Body of pancreas (tissue), 4 donors: ENCODE measurements around the gene PSKH1. TPM values are rescaled to one million over a fixed set of nuclear protein-coding genes. Genes with fewer than 3 reads are reported as not detected.

Experiments
- ATAC-seq: fragments of 150-250 bp; one replicate; pipeline ENCODE4 v1.9.1; 2016
- DNase-seq, 4 donors: peaks; one replicate each; pipeline ENCODE4 v3.0.0-alpha.2; 2019
- H3K27ac ChIP-seq, 4 donors: fragments of 200-600 bp; sonication (generic); 1 replicate in 3 of 4; 2 replicates in 1 of 4; pipeline versions ENCODE4 v1.5.1 to v1.6.1; 2016 to 2019; ENCODE audit warnings: mild to moderate bottlenecking in 1 of 4, mixed read lengths in 1 of 4, moderate library complexity in 1 of 4
- H3K27me3 ChIP-seq, 2 donors: fragments of 200-600 bp; sonication (generic); one replicate each; pipeline ENCODE4 v1.6.0; 2016; ENCODE audit warnings: mild to moderate bottlenecking in 1 of 2
- H3K36me3 ChIP-seq, 2 donors: fragments of 200-600 bp; sonication (generic); replicated peaks in 1 of 2; 2 replicates each; pipeline ENCODE4 v1.5.1; 2016; ENCODE audit warnings: low read depth in 2 of 2; ENCODE audit not compliant: insufficient read depth in 1 of 2
- H3K4me1 ChIP-seq: fragments of 200-600 bp; sonication (generic); one replicate; pipeline ENCODE4 v1.6.0; 2016
- H3K4me3 ChIP-seq, 2 donors: fragments of 200-600 bp; sonication (generic); 1 replicate in 1 of 2; 2 replicates in 1 of 2; pipeline ENCODE4 v1.5.1; 2016 to 2019
- H3K9me3 ChIP-seq, 3 donors: fragments of 200-600 bp; sonication (generic); 1 replicate in 2 of 3; 2 replicates in 1 of 3; pipeline ENCODE4 v1.5.1; 2016
- POLR2A ChIP-seq, 3 donors: fragments of 450-650 bp; IDR thresholded peaks; one replicate each; pipeline ENCODE4 v1.6.1; 2016; ENCODE audit warnings: antibody characterized with exemption in 3 of 3, mild to moderate bottlenecking in 2 of 3
- WGBS, 2 donors: methylation state at CpG; one replicate each; pipeline ENCODE4 v1.1.5; 2017; 5-methylcytosine and 5-hydroxymethylcytosine counted together
- intact Hi-C: fragments of 100-400 bp; cut with DNase I; formaldehyde crosslinking; loops from one replicate; pipeline ENCODE4 v1.15.1; 2023
- total RNA-seq, 2 donors: library from RNA; depleted of rRNA; stranded (reverse); fragments of >200 nt; gene quantifications; one replicate each; pipeline ENCODE4 v1.1.0, GENCODE V29; 2016
- TF ChIP-seq, protein P1 (sequence below), 7 experiments: fragments of 450-650 bp in 4 of 7; fragments of 200-600 bp in 3 of 7; sonication (generic) in 3 of 7; IDR thresholded peaks; one replicate each; pipeline ENCODE4 v1.5.1; 2016 to 2019; ENCODE audit warnings: antibody characterized with exemption in 7 of 7

The PSKH1 gene
- total RNA-seq, 2 donors from 2014 or later = 15.0 to 16.8 TPM

DNA sequence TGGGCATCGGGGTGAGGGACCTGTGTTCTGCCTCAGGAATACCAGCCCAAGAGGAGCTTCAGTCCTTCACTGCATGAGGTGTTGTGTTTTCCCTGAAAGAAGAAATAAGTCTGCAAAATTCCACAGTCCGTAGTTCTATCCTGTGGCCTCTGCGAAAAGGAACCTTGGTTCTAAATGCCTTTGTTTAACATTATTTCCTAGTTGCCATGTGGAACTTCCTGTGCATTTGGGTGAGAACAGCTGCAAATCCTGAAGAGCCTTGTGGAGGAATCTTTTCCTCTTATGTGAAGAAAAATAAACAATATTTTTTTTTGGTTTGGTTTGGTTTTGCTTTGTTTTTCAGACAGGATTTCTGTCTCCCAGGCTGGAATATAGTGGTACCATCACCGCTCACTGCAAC lies 9.8 kb downstream of the PSKH1 start:
- ATAC-seq (no peak), DNase-seq (no peak)
- intact Hi-C loops = no loop called here
- no peak for TF ChIP-seq POLR2A (IDR thresholded peaks at IDR 0.05)
- TF ChIP-seq, protein P1, sequence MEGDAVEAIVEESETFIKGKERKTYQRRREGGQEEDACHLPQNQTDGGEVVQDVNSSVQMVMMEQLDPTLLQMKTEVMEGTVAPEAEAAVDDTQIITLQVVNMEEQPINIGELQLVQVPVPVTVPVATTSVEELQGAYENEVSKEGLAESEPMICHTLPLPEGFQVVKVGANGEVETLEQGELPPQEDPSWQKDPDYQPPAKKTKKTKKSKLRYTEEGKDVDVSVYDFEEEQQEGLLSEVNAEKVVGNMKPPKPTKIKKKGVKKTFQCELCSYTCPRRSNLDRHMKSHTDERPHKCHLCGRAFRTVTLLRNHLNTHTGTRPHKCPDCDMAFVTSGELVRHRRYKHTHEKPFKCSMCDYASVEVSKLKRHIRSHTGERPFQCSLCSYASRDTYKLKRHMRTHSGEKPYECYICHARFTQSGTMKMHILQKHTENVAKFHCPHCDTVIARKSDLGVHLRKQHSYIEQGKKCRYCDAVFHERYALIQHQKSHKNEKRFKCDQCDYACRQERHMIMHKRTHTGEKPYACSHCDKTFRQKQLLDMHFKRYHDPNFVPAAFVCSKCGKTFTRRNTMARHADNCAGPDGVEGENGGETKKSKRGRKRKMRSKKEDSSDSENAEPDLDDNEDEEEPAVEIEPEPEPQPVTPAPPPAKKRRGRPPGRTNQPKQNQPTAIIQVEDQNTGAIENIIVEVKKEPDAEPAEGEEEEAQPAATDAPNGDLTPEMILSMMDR (IDR thresholded peaks at IDR 0.05) = no peak
- no peaks in the 10 kb centered on the region for H3K27me3 ChIP-seq
- no peak overlapping the region for H3K27ac ChIP-seq
- no peaks in the 10 kb centered on the region for H3K9me3 ChIP-seq
- 83 to 88% methylated on average over 4 of the region's 4 CpGs for WGBS, 2 donors
- no peaks in the 10 kb centered on the region for H3K36me3 ChIP-seq
- H3K4me3 ChIP-seq = no peak overlapping the region
- H3K4me1 ChIP-seq = no peaks in the 10 kb centered on the region

GRCh38 chr16:67907397-67908180 lies 14.5 kb downstream of the PSKH1 start:
- H3K4me3 ChIP-seq = no peak overlapping the region
- H3K27me3 ChIP-seq = no peaks in the 10 kb centered on the region
- no peak for DNase-seq
- no peaks in the 10 kb centered on the region for H3K4me1 ChIP-seq
- no peaks in the 10 kb centered on the region for H3K9me3 ChIP-seq
- 86 to 91% methylated on average over 11 of the region's 11 CpGs for WGBS, 2 donors
- intact Hi-C loops = no loop called here
- no peak for ATAC-seq
- no peak overlapping the region for H3K27ac ChIP-seq
- H3K36me3 ChIP-seq = peaks cover 0 to 13% of the 10 kb centered on the region in 2 donors
- TF ChIP-seq, protein P1 (IDR thresholded peaks at IDR 0.05) = no peak
- no peak for TF ChIP-seq POLR2A (IDR thresholded peaks at IDR 0.05)

DNA sequence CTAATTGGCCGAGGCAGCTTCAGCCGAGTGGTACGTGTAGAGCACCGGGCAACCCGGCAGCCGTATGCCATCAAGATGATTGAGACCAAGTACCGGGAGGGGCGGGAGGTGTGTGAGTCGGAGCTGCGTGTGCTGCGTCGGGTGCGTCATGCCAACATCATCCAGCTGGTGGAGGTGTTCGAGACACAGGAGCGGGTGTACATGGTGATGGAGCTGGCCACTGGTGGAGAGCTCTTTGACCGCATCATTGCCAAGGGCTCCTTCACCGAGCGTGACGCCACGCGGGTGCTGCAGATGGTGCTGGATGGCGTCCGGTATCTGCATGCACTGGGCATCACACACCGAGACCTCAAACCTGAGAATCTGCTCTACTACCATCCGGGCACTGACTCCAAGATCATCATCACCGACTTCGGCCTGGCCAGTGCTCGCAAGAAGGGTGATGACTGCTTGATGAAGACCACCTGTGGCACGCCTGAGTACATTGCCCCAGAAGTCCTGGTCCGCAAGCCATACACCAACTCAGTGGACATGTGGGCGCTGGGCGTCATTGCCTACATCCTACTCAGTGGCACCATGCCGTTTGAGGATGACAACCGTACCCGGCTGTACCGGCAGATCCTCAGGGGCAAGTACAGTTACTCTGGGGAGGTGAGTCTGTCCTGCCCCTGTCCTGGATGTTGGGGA lies 16.1 kb downstream of the PSKH1 start:
- H3K4me1 ChIP-seq = no peaks in the 10 kb centered on the region
- H3K36me3 ChIP-seq = peaks cover 0 to 13% of the 10 kb centered on the region in 2 donors
- no peaks in the 10 kb centered on the region for H3K9me3 ChIP-seq
- DNase-seq = no peak
- no peak for TF ChIP-seq POLR2A (IDR thresholded peaks at IDR 0.05)
- TF ChIP-seq, protein P1 (IDR thresholded peaks at IDR 0.05) = no peak
- H3K27ac ChIP-seq = no peak overlapping the region
- intact Hi-C loops = no loop called here
- H3K27me3 ChIP-seq = no peaks in the 10 kb centered on the region
- ATAC-seq = no peak
- 92 to 97% methylated on average over 26 to 35 of the region's 36 CpGs for WGBS, 2 donors
- no peak overlapping the region for H3K4me3 ChIP-seq

DNA sequence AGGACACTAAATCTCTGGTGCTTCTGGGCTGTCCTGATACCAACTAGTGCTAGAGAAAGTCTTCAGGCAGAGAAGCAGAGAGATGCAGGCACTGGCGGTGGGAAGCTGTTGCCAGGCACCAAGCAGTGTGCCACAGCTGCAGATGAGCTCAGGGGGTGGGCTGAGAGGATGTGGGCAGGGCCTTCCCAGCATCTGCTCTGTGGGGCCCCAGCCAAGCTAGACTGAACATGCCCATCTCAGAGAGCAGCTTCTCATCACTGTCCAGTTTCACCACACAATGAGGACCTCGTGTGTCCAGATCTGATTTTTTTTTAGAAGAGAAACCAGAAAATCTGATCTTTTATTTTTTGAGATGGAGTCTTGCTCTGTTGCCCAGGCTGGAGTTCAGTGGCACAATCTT lies 17.1 kb downstream of the PSKH1 start:
- ATAC-seq = no peak
- no peak overlapping the region for H3K27ac ChIP-seq
- peaks cover 0 to 13% of the 10 kb centered on the region in 2 donors for H3K36me3 ChIP-seq
- H3K27me3 ChIP-seq = no peaks in the 10 kb centered on the region
- no peaks in the 10 kb centered on the region for H3K9me3 ChIP-seq
- H3K4me3 ChIP-seq = no peak overlapping the region
- TF ChIP-seq POLR2A (IDR thresholded peaks at IDR 0.05) = no peak
- TF ChIP-seq, protein P1 (IDR thresholded peaks at IDR 0.05) = no peak
- 75 to 89% methylated on average over 2 of the region's 2 CpGs for WGBS, 2 donors
- H3K4me1 ChIP-seq = peaks cover 1% of the 10 kb centered on the region
- DNase-seq = no peak
- intact Hi-C loops = no loop called here
